Raji (cell line): ENCODE measurements around the gene CAMK2N1.

Source experiments
- POLR2A ChIP-seq: IDR thresholded peaks from 2 replicates; pipeline ENCODE4 v1.6.1; 2011; ENCODE audit warnings: low read depth, low read length, control low read depth; ENCODE audit not compliant: insufficient read depth

CAMK2N1 gene

DNA sequence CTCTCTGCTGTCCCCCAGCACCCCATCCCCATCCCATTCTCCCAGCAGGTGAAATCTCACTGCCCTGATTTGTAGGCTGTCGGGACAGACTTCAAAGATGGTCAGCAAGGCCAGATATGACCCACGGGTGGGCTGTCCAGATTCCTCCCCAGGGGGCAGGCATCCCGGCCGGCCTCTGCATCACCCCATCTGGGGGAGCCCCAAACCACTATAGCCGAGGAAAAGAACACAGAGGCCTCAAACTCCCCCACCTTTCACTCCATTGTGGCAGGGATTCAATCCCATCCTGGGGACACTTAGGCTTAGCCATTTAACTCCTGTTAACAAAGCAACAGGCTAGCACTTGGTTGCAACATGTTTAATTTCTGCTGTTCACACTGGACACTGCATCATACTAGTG, 13.1 kb upstream of the CAMK2N1 start:
- no peak for TF ChIP-seq POLR2A

DNA sequence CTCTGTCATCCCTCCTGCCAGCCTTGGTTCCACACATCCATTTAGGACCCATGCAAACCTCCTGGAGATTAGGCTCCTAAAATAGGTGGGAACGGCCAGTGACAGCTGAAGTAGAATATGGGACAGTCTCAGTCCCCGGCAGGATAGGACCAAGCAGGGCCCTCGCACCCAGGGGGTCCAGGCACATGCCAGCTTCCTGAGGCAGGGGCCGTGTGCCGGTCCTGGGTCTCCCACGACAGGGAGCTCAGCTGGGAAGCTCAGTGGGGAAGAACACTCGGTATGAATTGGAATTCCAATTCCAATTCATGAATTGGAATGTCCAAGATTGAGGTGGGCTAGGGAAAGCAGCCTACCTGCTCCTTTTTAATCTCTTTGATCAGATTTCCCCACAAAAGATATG, 12.1 kb upstream of the CAMK2N1 start:
- TF ChIP-seq POLR2A: no peak

DNA sequence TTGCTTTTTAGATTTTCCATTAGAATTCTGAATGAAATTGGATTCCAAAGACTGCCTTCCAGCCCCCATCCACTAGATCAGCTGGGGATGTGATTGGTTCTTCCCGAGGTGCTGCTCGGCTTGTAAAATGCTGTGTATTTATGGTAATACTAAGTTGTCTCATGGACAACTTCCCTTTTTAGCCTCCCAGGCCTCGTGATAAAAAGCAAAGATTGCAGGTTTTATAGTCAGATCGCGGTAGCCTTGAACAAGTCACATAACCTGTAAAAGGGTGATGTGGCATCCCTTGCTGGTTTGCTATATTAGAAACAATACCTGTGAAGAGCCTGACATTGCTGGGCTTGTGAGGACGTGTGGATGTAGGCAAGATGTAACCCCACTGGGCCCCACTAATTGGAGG, 11.5 kb upstream of the CAMK2N1 start:
- no peak for TF ChIP-seq POLR2A

DNA sequence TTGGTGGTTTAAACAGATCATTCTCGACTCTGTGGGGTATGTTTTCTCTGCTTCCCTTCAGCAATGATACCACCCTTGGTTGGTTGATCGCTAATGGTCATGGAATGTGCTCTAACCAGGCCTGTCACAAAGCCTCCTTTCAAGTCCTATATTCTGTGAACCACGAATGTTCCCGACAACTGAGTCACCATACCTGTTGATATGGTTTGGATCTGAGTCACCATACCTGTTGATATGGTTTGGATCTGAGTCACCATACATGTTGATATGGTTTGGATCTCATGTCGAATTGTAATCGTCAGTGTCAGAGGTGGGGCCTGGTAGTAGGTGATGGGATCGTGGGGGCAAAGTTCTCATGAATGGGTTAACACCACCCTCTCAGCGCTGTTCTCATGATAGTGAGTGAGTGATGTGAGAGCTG, 10.2 kb upstream of the CAMK2N1 start:
- no peak for TF ChIP-seq POLR2A

DNA sequence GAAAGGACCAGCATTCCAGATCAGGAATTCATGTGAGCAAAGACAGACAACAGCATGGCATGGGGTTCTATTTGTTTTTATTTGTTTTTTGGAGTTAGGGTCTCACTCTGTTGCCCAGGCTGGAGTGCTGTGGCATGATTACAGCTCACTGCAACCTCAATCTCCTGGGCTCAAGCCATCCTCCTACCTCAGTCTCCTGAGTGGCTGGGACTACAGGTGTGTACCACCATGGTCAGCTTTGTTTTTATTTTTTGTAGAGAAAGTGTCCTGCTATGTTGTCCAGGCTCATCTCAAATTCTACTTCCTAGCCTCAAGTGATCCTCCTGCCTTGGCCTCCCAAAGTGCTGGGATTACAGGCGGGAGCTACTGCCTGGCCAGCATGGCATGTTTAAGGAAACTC, 9.7 kb upstream of the CAMK2N1 start:
- no peak for TF ChIP-seq POLR2A

DNA sequence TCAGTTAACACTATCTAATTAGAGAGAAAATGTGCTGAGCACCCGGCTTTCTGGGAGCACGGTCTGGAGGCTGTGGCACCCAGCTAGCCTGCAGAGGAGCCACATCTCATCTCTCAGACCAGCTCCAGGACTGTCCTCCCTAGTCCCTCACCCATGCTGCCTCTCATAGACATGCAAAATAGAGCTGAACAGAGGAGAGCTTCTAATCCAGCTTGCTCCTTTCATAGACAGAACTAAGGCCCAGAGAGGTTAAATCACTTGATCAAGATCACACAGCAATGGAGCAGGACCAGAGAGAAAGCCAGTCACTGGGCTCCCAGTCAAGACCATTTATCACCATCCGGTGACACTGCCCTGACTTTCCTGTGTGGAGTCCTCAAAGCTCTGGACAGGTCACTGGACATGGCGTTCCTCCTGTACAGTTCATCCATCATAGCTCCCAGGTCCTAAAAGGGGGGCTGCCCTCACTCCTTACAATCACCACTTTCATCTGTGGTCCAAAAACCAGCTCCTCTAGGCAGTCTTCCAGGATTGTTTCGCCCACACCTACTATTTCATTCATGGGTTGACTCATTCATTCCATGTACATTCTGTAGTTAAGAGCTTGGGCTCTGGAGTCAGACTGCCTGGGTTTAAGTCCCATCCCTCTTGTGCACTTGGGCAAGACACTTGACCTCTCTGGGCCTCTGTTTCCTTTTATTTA, 8.8 kb upstream of the CAMK2N1 start:
- TF ChIP-seq POLR2A: no peak

DNA sequence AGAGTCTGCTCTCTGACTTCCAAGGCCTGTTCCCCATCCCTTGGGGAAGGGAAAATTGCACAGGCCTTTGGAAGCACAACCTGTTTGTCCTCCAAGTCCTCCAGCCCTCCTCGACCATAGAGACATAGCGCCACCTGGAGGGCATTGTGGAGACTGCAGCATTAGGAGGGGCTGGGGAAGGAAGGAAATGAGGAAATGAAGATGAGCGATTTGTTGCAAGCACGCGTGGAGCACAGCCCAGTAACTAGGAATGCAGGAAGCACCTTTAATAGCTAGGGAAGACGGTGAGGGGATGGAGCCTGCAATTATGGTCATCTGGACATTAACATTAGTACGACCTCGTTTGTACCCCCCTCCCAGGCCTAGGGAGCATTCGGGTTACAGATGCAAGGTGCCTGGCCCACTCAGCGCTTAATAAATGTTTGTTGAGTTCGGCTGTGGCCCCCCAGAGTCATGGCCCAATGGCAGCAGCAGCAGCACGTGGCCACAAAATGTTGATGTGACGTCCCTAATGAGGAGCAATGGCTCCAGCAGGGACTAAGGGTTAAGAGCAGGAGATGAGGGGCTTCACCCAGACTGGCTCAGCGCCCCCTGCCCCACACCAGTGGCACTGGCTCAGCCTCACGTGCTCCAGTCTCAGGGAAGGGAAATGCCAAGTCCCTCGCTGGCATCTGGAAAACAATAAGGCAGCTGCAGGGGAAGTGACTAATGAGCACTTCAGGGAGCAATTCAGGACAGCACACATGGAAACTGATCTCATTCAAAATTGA, 8.0 kb upstream of the CAMK2N1 start:
- peak; percentile 52 for TF ChIP-seq POLR2A

DNA sequence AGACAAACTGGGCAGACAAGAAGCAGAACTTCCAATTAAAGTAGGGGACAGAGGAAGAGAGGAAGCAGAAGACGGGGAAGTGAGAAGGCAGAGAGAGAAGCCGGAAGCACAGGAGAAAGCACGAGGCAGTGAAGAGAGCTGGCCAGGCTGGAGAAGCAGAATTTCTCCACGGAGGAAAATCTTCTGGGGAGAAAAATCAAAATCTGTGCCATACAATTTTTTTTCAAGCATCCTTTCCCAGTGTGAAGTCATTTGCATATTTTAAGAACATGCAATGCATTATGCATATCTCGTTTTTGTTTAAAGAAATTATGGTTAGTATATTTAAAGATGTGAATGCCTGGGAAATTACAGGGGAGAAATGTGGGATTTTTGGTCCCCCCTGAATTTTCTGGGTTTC, 7.3 kb upstream of the CAMK2N1 start:
- no peak for TF ChIP-seq POLR2A

DNA sequence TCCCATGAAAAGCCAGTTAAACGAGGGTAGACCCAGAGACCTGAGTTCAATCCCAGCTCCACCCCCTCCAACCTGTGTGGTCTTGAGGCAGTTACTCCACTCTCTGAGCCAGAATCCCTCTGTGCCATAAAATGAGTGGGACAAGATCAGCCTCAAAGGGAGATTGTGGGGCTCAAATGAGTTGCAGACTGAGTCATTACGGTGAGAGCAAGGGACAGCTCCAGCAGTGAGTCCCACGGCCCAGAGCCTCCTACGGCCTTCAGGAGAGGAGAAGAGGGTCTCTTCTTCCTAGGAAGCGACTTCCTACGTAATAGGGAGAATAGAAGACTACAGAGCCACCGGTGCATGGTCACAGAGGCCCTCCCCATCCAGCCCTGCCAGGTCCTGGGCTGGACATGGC, 6.7 kb upstream of the CAMK2N1 start:
- TF ChIP-seq POLR2A: no peak

DNA sequence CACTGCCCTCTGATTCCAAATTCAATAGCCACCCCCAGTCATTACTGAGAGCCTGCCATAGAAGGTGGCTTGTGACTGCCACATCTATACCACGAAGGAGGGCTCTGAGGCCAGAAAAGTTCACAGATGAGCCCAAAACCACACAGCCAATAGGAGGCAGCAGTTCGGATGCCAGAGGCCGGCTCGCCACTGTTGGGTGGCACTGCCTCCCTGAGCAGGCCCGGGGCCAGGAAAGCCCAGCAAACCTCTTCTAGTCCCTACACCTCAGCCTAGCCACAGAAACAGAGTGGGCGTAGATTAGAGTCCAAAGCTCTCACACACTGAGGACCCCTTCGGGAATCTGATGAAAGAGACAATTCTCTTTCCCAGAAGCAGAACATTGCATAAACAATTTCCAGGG, 5.9 kb upstream of the CAMK2N1 start:
- no peak for TF ChIP-seq POLR2A

DNA sequence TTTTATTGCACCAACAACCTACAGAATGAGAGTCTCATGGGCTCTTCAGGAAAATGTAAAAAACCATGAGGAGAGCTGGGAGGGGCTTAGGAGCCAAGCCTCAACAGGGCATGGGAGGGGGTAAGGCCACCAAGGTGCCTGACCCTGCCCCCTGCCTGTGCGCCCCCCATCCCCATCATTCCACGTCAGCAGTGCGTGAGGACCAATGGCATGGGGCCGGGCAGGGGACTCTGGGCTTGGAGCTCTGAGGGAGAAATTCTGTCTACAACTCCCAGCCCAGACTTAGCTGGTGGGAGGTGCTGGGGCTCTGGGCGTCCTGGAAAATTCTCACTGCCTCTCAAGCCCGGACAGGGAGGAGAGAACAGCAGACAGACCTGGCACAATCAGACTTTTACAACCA, 5.2 kb upstream of the CAMK2N1 start:
- no peak for TF ChIP-seq POLR2A

DNA sequence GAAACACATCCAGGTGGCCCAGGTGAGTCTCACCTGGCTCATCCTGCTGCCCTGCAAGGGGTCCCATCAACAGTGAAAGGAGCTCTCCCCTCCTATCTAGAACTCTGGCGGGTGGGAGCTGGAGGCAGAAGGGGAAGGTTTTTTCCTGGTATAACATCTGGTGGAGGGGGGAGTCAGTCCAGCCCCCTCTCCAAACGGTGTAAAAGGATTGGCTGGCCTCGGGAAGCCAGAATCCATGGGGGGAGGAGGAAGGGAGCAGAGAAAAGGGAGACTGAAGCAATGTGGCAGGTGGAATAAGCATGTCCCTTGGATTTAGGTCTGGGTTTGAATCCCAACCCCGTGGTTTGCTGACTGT, 1.2 kb upstream of the CAMK2N1 start:
- TF ChIP-seq POLR2A: no peak

DNA sequence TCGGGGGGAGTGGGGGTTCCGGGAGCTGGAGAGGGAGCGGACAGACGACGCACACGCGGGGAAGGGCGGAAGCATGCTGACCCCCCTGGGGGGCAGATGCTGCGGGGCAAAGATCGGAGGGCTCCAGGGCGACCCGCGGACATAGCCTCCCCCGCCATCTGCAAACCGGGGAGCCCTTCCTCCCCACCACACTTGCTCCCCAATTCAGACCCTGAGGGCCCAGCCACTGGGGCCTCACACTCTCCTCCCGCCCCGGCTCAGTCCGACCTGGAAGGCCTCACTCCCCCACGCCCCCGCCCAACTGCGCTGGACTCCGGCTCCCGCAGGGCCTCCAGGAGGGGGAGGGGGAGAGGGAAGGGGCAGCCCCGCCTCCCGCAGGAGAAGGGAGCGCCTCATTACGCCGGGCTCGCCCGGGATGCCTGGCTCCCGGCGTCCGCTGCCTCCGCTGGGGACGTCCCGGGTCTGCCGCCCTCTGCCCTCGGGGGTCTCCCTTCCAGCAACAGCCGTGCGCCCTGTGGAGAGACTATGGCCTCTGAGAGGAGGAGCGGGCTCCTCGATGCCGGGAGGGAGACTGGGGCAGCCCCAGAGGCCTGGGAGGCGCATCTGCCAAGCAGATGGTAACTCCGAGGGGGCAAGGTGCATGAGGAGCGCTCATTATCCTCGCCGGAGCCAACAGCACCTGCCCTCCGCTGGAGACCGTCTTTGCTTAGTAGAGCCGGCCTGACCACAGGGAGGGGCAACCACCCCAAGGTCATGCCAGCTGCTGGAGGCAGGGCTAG, 636 bp upstream of the CAMK2N1 start:
- no peak for TF ChIP-seq POLR2A

DNA sequence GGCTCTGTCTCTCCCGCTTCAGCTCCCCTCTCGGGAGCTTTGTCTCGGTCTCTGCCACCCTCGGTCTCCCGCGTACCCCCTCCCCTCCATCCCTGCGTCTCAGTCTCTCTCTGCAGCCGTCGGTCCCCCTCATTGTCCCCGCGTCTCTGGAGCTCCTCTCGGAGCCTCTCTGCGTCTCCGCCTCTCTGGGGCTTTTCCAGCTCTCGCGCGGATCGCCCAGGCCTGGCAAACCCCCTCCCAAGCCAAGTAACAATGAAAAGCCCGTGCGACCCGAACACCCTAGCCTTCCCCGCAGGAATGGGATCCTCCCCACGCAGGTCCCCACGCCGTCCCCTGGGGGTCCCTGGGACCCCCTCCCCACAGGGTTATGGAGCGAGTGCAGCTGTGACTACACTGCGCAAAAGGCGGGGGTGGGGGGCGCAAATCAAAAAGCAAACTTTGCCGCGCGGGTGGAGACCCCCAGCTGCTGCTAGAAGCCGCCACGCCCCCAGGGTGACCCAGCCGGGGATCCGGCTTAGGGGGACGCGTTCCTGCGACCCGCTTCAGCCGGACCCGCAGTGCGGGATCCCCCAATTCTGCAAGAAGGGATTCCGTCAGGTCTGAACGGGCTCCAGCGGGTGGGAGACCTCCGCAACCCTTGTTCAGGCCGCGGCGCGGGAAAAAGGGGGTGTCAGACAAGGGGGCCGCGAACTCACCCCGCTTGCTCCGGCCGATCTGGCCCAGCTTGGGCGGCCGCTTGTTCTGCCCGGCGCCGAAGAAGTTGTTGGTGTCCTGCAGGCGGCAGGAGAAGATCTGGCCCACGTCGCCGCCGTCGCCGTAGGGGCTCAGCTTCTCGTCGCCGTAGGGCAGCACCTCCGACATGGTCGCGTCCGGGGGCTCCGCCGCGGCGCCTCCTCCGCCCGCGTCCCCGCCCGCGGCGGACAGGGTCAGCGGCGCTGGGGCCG, 1.2 kb downstream of the CAMK2N1 start:
- TF ChIP-seq POLR2A: no peak
